ENCODE data around the gene XRCC6. TPM values are rescaled to one million over a fixed set of nuclear protein-coding genes. Genes with fewer than 3 reads are reported as not detected.
"Not testable (repeated sequence)": the region's sequence is repeated elsewhere in the genome, so short reads cannot be mapped to it uniquely, and the experiment has no call there.

XRCC6 gene
- polyA plus RNA-seq, 4 donors: 262 to 392 (median 362) TPM

DNA sequence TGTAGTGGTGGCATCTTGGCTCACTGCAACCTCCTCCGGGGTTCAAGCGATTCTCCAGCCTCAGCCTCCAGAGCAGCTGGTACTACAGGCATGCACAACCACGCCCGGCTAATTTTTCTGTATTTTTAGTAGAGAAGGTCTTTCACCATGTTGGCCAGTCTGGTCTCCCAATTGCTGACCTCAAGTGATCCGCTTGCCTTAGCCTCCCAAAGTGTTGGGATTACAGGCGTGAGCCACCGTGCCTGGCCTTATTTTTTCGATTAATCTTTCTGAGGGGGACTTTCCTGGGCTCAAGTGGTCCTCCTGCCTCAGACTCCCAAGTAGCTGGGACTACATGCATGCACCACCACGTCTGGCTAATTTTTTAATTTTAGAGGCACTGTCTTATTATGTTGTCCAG is 62.0 kb downstream of the XRCC6 start:
- DNase-seq (ENCODE audit: low read depth in 4 of 4, low spot score in 3 of 4): no peak

DNA sequence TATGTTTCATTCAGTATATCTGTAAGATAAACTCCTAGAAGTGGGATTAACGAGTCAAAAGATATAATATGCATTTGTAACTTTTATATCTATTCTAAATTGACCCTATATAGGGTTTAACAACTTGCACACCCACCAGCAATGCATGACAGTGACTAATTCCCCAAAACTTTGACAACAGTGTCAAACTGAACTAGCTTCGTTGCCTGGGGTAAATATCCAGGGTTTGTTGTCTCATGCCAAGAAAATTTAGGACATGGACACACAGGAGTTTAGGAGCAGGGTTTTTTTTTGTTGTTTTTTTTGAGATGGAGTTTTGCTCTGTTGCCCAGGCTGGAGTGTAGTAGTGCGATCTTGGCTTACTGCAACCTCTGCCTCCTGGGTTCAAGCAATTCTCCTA is 62.5 kb downstream of the XRCC6 start:
- no peak for DNase-seq (ENCODE audit: low read depth in 4 of 4, low spot score in 3 of 4)

DNA sequence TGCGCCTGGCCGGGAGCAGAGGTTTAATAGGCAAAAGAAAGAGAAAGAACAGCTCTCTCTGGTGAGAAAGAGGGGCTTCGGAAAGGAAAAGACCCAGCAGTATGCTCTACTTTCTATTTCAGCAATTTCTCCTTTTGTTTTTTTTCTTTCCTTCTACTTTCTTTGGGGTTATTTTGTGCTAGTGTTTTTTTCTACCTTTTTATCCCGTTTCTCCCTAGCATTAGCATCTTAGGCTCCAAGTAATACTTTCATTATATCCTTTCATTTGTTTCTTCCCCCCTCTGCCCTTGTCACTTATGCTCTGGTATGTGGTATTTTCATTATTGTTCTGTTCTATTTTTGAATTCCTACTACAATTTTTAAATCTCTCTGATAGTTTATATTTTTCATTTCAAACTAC is 63.1 kb downstream of the XRCC6 start:
- DNase-seq (ENCODE audit: low read depth in 4 of 4, low spot score in 3 of 4): no peak

DNA sequence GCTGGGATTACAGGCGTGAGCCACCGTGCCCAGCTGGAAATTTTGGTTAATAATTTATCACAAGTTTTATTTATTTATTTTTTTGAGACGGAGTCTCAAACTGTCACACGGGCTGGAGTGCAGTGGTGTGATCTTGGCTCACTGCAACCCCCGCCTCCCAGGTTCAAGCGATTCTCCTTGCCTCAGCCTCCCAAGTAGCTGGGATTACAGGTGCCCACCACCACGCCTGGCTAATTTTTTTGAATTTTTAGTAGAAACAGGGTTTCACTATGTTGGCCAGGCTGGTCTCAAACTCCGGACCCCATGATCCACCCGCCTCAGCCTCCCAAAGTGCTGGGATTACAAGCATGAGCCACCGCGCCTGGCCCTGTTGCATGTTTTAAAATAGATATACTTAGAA is 65.8 kb downstream of the XRCC6 start:
- not testable (repeated sequence) for DNase-seq (ENCODE audit: low read depth in 4 of 4, low spot score in 3 of 4)

DNA sequence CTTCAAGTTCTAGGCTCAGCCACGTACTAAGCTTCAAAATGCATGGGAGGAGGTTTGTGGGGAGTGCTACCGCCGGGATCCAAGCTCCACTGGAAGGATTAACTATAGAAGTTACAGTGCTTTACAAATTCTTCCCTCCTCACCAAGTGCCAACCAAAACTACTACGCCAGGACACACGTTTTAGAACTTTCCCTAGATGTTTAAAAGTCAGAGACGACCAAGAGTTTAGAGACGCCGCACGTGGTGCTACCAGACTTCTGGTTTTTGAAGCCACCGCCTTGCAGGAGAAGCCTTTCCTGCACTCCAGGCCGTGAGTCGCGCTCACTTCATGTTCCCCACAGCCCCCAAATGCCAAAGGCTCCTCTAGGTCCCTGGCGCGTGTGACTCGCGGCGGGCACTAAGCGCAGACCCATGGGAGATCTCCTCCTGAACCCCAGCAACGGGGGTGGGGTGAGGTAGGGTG is 66.8 kb downstream of the XRCC6 start:
- no peak for DNase-seq (ENCODE audit: low read depth in 4 of 4, low spot score in 3 of 4)

DNA sequence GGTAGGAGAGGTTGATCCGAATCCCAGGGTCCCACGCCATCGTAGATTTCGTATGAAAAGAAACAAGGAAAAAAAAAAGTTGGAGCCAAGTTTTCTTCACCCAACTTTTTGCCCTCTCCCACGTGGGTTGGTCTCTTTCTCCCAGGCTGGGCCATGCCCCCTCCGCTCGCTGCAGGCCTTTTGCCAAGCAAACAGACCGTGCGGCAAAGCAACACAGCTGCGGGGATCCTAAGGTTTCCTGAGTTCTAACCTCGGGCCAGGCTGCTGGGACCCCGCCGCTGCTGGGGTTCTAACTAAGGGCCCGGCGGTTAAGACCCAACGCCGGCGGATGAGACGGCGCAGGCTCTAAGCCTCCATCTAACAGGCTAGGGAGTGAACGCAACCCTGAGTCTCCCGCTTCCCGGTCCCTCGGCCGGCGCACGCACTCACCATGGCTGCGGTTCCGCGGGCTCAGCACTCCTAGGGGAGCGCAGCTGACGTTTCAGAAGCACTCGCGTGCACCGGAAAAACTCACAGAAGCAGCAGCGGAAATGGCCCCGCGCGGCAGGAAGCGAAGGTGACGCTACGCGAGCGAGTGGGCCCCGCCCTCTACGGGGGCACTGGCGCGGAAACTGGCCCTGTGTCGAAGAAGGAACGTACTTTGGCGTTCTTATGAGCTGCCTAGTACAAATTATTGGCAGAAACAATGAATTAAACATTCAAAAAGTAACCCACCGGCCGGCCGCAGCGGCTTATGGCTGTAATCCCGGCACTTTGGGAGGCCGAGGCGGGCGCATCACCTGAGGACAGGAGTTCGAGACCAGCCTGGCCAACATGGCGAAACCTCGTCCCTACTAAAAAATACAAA is 67.5 kb downstream of the XRCC6 start, which contains the start of gene SNU13:
TSS of gene SNU13 (minus strand) at position 503 of the 847 bp plus-strand sequence. CDS start at position 432, 71 bp downstream.
- peak; percentile 75 to 85 (median 82) for DNase-seq (ENCODE audit: low read depth in 4 of 4, low spot score in 3 of 4)

DNA sequence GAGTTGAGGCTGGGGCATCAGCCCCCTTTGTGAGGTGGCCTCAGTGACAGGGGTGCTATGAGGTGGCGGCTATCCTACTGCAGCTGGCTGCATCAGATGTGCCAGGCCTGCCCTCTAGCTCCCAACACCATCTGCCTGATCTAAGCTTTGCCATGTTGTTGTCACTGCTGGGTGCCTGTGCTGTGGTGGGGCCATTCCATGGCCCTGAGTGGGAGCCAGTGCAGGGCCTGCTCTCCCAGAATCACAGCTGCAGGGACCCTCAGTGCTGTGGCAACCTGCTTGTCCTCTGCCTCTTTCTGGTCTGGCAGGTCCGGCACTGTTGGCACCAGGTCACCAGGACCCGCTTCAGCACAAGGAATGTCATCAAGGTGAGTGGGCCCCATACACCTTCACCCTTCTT is 69.4 kb downstream of the XRCC6 start:
- no peak for DNase-seq (ENCODE audit: low read depth in 4 of 4, low spot score in 3 of 4)

DNA sequence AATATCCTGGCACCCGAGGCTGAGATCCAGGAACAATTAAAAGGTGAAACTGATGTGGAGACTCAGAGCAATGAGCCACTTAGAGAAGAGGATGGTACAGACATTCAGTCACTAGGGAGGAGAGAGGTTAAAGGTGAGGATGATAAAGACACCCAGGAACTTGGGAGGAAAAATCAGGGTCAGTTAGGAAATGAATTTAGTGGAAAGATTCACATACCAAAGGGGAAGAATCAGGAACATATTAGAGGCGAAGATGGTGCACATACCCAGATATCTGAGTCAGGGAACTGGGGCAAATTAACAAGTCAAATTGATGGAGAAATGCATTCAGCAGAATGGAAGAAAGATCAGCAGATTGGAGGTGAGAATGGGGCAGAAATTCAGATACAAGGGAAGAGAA is 74.1 kb downstream of the XRCC6 start:
- DNase-seq (ENCODE audit: low read depth in 4 of 4, low spot score in 3 of 4): no peak

DNA sequence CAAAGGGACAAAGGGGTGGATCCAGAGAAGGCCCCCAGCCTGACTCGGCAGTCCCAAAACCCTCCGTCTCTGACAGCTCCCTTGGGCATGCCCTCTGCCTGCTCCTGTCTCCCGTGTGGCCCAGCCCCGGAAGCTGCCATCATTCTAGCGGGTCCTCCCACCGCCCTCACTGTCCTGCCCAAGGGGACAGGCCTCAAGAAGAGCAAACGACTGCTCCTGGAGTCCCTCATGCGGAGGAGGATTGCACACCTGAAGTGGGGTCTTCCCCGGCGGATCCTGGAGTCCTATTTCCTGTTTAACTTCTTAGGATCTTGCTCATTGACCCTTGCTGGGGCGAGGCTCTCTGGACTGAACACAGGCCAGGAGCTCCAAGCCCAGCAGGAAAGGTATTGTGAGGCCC is 75.6 kb downstream of the XRCC6 start:
- DNase-seq (ENCODE audit: low read depth in 4 of 4, low spot score in 3 of 4): no peak

DNA sequence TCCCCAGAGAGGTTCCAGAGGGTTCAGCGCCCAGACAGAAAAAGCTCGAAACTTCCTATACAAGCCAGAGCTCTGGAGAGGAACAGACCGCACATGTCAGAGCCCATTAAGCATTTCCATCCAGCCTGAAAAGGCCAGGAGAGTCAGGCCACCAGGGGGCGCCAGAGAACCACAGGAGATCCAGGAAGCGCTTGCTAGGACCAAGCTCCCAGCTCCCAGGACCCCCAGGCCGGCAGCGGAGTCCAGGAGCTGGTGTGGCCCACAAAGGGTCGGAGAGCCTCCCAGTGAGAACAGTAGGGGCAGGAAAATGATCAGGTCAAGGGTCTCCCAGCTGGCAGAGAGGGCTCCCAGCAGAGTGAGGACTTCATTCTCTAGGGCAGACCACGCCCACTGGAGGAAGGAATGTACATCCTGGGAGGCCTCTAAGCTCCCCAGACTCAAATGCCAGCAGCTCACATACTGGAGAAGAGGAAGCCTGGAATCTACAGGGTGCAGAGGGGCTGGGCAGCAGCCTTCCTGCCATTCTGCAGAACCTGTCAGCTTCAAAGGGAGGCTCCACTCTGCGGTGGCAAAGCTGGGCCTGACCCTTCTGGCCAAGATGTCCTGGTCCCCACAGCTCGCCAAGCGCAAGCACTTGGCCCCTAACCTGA is 76.2 kb downstream of the XRCC6 start:
- peak; percentile 81 to 93 (median 88) for DNase-seq (ENCODE audit: low read depth in 4 of 4, low spot score in 3 of 4)

DNA sequence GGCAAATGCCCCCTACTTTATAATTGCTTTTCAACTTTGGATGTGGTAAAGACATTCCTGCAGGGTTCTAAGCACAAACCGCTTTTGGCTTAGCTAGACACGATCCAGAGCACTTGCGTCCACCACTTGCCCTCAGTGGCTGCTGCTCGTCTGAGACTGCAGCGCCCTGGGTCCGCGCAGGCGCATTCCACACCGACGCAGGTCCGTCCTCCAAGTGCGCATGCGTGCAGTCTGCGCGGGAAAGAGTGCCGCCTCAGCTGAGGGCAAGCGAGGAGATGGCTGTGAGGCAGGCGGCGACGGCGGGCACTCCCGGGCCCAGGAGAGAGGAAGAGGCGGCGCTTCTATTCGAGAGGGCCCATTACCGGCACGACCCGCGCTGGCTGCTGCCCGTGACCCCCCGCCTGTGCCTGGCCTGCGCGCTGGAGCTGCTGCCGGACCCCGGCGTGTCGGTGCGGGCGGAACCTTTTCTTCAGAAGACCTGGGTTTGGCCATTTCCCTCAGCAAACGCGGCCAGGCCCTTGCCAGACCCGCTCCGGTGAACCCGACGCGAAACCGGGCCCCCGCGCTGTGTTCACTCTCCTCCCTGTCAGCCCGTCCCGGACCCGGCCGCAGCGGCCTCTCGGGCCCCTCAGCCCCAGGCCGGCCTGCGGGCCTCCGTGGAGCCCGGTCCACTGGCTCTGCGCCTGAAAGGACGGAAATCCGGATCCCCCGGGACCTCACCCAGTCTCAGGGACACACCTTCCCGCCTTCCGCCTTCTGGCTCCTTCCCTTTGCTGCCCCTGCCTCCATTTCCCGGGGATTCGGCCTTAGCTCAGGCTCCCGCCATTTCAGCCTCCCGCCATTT is 78.4 kb downstream of the XRCC6 start, which contains the start of gene MEI1:
TSS of gene MEI1 (plus strand) at position 240 of the 844 bp plus-strand sequence. CDS start at position 276, 36 bp downstream.
- DNase-seq (ENCODE audit: low read depth in 4 of 4, low spot score in 3 of 4): peak in 3 of 4 donors; percentile 54 to 73 (median 59)

DNA sequence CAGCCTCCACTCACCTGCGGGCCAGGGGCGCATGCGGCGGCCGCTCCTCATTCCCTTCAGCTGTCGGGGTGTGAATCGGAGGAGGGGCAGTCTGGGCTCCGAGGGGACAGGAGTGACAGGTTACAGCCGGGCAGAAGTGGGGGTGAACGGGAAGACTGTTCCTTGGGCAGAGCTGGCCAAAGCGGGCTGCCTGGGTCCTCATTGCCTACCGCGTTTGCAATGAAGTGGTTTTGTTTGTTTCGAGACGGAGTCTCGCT is 78.9 kb downstream of the XRCC6 start:
- DNase-seq (ENCODE audit: low read depth in 4 of 4, low spot score in 3 of 4): no peak

DNA sequence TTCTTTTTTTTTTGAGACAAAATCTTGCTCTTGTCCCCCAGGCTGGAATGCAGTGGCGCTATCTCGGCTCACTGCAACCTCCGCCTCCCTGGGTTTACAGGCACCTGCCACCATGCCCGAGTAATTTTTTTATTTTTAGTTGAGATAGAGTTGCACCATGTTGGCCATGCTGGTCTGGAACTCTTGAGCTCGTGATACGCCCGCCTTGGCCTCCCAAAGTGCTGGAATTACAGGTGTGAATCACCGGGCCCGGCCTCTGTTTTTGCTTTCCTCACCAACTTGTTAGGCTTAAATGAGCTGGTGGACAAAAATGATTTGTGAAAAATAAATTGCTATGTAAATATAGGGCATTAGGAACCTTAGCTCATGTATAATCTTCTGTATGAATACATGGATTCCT is 81.7 kb downstream of the XRCC6 start:
- DNase-seq (ENCODE audit: low read depth in 4 of 4, low spot score in 3 of 4): no peak

DNA sequence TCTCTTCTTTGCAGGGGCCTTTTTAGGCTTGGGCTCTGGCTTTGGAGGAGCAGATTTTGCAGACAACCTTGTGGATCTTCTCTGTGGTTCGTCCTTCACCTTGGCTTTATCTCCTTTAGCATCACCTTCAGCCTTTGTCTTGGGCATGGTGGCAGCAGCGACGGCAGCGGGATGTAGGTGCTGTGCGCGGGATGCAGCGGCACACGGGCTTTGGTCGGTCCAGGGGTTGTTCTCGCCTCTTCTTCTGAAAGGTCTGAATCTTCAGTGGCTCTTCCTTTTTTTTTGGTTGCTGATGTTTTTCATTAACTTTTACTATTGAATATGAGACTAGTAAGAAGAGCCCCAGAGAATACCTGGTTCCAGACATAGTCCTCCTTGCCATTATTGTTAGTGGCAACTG is 88.2 kb downstream of the XRCC6 start:
- no peak for DNase-seq (ENCODE audit: low read depth in 4 of 4, low spot score in 3 of 4)

DNA sequence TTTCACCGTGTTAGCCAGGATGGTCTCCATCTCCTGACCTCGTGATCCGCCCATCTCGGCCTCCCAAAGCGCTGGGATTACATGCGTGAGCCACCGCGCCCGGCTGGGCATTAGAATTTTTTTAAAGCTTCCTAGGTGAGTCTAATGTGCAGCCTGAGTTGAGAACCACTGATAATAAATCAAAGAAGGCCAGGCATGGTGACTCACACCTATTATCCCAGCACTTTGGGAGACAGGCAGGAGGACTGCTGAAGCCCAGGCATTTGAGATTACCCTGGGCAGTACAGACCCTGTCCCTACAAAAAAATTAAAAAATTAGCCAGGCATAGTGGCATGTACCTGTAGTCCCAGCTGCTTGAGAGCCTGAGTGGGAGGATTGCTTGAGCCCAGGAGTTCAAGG is 91.9 kb downstream of the XRCC6 start:
- DNase-seq (ENCODE audit: low read depth in 4 of 4, low spot score in 3 of 4): no peak

Other genes starting within 250 kb of the XRCC6 start
- gene TEF, start 239.4 kb upstream of the XRCC6 start, polyA plus RNA-seq (ENCODE audit: insufficient read length in 4 of 4): 10 to 100 TPM; 15.1 to 28.4 (median 17.6) TPM
- 10 to 100 TPM; 50.3 to 60.6 (median 57.3) TPM for gene TOB2, start 174.5 kb upstream of the XRCC6 start, polyA plus RNA-seq (ENCODE audit: insufficient read length in 4 of 4)
- gene PHF5A, start 152.6 kb upstream of the XRCC6 start, polyA plus RNA-seq (ENCODE audit: insufficient read length in 4 of 4): 10 to 100 TPM; 51.3 to 62.0 (median 52.4) TPM
- 100 to 1,000 TPM in 3 of 4 donors, 10 to 100 TPM in 1; 51.0 to 149 (median 121) TPM for gene ACO2, start 152.2 kb upstream of the XRCC6 start, polyA plus RNA-seq (ENCODE audit: insufficient read length in 4 of 4)
- 10 to 100 TPM; 25.7 to 30.5 (median 30.2) TPM for gene POLR3H, start 76.8 kb upstream of the XRCC6 start, polyA plus RNA-seq (ENCODE audit: insufficient read length in 4 of 4)
- 1 to 10 TPM; 4.3 to 8.4 (median 7.3) TPM for gene CSDC2, start 60.3 kb upstream of the XRCC6 start, polyA plus RNA-seq (ENCODE audit: insufficient read length in 4 of 4)
- gene PMM1, start 31.5 kb upstream of the XRCC6 start, polyA plus RNA-seq (ENCODE audit: insufficient read length in 4 of 4): 10 to 100 TPM; 31.5 to 57.3 (median 46.3) TPM
- 10 to 100 TPM; 20.4 to 30.0 (median 29.9) TPM for gene DESI1, start 252 bp upstream of the XRCC6 start, polyA plus RNA-seq (ENCODE audit: insufficient read length in 4 of 4)
- gene SNU13, start 67.6 kb downstream of the XRCC6 start, polyA plus RNA-seq (ENCODE audit: insufficient read length in 4 of 4): 100 to 1,000 TPM; 129 to 157 (median 144) TPM
- gene MEI1, start 78.2 kb downstream of the XRCC6 start, polyA plus RNA-seq (ENCODE audit: insufficient read length in 4 of 4): 1 to 10 TPM; 2.2 to 3.4 (median 3.1) TPM
- 10 to 100 TPM in 1 of 4 donors, 1 to 10 TPM in 3; 5.3 to 10.2 (median 8.2) TPM for gene CCDC134, start 179.4 kb downstream of the XRCC6 start, polyA plus RNA-seq (ENCODE audit: insufficient read length in 4 of 4)
- gene SREBF2, start 211.8 kb downstream of the XRCC6 start, polyA plus RNA-seq (ENCODE audit: insufficient read length in 4 of 4): 10 to 100 TPM; 76.0 to 99.1 (median 93.9) TPM